ENCODE results near the gene FRAS1.

GRCh38 chr4:78323439-78323838 is 266.3 kb downstream of the FRAS1 start:
- no peak for TF ChIP-seq EZH2 (IDR thresholded peaks at IDR 0.05; ENCODE audit: low read length, missing control alignments)
- TF ChIP-seq CTCF (conservative IDR thresholded peaks at IDR 0.05 in 1 of 2, IDR thresholded peaks at IDR 0.05 in 1 of 2; ENCODE audit: low read depth in 1 of 2, low read length in 2 of 2) = no peak

All from fibroblast of lung (primary cell).